Measurements from ENCODE around the gene MC1R.

Gene MC1R

GRCh38 chr16:89897204-89897603, 21.5 kb upstream of the MC1R start:
- DNase-seq = no peak

- DNase-seq = no peak
Observed at GRCh38 chr16:89898201-89898967, 20.3 kb upstream of the MC1R start.

GRCh38 chr16:89899879-89900481, 18.7 kb upstream of the MC1R start:
- DNase-seq = no peak

- no peak for DNase-seq
Observed at GRCh38 chr16:89900885-89901284, 17.8 kb upstream of the MC1R start.

GRCh38 chr16:89902980-89903379, 15.7 kb upstream of the MC1R start:
- no peak for DNase-seq

- no peak for DNase-seq
Observed at GRCh38 chr16:89903908-89904515, 14.7 kb upstream of the MC1R start.

GRCh38 chr16:89904606-89905510, 13.8 kb upstream of the MC1R start:
- DNase-seq = no peak

GRCh38 chr16:89905511-89906139, 13.0 kb upstream of the MC1R start:
- DNase-seq = no peak

- DNase-seq = no peak
Observed at GRCh38 chr16:89906140-89907025, 12.3 kb upstream of the MC1R start.

GRCh38 chr16:89907055-89907814, 11.4 kb upstream of the MC1R start:
- no peak for DNase-seq

- no peak for DNase-seq
Observed at GRCh38 chr16:89908236-89908635, 10.4 kb upstream of the MC1R start.

GRCh38 chr16:89909777-89910716, 8.6 kb upstream of the MC1R start:
- DNase-seq = no peak

GRCh38 chr16:89910717-89911354, 7.8 kb upstream of the MC1R start:
- DNase-seq = no peak

GRCh38 chr16:89911375-89911774, 7.3 kb upstream of the MC1R start:
- no peak for DNase-seq

GRCh38 chr16:89912143-89912542, 6.5 kb upstream of the MC1R start:
- no peak for DNase-seq

- no peak for DNase-seq
Observed at GRCh38 chr16:89912627-89913026, 6.0 kb upstream of the MC1R start.

- no peak for DNase-seq
Observed at GRCh38 chr16:89913408-89914387, 5.0 kb upstream of the MC1R start.
